ENCODE data around the gene ZMYM3.

- TF ChIP-seq POLR2AphosphoS5 (IDR thresholded peaks at IDR 0.05): no peak
- TF ChIP-seq CTCF (IDR thresholded peaks at IDR 0.05): no peak
- TF ChIP-seq POLR2A (IDR thresholded peaks at IDR 0.05; ENCODE audit: low read depth): no peak
These were observed 9.4 kb downstream of the ZMYM3 start for GRCh38 chrX:71244359-71245128.
